ENCODE results near the gene LGI4.

Gene LGI4

GRCh38 chr19:35134601-35135242 is at the start of gene LGI4:
TSS of gene LGI4 (minus strand) at chr19:35135059. CDS start at chr19:35134680, 379 bp downstream.
- DNase-seq: no peak

DNA sequence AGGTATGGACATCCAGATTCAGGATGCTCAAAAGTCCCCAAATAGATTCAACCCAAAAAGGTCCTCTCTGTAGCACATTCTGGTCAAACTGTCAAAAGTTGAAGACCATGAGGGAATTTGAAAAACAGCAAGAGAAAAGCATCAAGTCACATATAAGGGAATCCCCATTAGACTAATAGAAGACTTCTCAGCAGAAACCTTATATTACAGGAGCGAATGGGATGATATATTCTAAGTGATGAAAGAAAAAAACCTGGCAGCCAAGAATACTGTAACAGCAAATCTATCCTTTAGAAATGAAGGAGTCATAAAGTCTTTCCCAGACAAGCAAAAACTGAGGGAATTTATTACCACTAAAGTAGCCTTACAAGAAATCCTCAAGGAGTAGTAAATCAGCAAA is 49.4 kb upstream of the LGI4 start:
- DNase-seq: no peak

DNA sequence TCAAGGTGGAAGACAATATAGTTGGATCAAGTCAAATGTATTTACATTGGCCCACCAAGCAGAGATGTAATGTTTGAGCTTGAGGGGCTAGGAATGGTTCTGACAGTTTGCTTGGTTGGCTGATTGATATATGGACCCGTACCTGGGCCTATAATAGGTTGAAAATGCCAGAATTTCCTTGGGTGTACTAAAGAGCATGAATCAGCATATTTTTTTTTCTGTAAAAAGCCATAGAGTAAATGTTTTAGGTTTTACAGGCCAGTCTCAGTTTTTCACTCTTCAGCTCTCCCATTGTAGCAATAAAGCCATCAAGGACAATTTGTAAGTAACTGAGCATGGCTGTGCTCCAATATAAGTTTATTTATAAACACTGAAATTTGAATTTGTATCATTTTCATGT is 46.5 kb upstream of the LGI4 start:
- DNase-seq: no peak

DNA sequence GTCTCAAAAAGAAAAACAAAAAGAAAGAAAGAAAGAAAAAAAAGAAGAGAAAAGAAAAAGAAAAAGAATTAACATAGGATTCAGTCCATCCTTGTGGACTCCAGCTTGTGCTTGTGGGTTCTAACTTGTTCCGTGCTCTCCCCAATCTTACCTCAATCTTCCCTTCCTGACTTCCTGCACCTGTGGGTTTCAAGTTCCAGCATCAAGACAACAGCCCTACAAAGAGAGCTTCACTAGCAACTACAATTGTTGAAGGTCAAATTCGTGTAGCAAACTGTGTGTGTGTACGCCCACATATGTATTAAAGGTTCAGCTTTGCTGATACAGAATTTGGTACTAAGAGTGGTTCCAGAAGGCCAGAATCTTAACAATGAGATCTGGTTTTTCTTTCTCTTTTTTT is 45.0 kb upstream of the LGI4 start:
- DNase-seq: no peak

DNA sequence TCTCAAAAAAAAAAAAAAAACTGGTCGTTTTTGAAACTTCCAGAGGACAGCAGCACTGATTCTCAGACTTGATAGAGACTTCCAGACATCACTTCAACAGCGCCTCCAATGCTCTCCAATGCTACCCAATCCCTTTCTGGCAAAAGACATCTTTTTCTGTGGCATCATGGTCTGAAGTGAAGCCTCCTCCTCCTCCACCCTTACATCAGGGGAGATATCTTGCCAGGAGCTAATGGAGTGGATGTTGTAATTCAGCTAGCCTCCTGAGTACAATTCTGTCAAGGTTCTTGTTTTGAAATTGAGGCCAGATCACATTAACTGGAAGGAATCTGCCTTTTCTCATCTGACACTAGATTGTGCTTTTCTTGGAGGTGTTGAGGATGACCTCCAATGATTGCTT is 43.8 kb upstream of the LGI4 start:
- no peak for DNase-seq

- DNase-seq: no peak
Observed at GRCh38 chr19:35177377-35178274, 42.8 kb upstream of the LGI4 start.

DNA sequence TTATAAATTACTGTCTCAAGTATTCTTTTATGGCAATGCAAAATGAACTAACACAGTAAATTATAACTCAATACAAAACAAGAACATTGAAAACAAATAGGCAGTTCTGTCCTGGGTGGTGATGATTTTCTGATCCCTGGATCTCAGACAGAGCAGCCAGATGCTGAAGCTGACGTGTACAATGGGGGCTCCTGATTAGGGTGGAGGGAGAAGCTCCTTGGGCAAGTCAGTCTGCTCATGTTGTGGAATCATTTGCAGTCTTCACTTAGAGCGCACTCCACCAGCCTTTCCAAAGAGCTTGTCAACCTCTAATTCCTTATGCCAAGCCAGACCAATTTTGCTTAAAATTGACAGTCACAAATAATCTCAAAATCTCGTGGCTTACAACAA is 41.3 kb upstream of the LGI4 start:
- no peak for DNase-seq

DNA sequence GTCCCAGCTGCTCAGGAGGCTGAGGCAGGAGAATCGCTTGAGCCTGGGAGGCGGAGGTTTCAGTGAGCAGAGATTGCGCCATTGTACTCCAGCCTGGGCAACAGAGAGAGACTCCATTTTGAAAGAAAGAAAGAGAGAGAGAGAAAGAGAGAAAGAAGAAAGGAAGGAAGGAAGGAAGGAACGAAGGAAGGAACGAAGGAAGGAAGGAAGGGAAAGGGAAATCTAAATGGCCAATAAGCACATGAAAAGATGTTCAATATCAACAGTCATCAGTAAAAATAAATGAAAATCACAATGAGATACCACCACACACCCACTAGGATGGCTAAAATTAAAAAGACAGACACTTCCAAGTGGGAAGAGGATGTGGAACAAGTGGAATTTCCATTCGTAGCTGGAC is 39.4 kb upstream of the LGI4 start:
- DNase-seq: no peak

GRCh38 chr19:35171730-35172129 is 36.9 kb upstream of the LGI4 start:
- no peak for DNase-seq

DNA sequence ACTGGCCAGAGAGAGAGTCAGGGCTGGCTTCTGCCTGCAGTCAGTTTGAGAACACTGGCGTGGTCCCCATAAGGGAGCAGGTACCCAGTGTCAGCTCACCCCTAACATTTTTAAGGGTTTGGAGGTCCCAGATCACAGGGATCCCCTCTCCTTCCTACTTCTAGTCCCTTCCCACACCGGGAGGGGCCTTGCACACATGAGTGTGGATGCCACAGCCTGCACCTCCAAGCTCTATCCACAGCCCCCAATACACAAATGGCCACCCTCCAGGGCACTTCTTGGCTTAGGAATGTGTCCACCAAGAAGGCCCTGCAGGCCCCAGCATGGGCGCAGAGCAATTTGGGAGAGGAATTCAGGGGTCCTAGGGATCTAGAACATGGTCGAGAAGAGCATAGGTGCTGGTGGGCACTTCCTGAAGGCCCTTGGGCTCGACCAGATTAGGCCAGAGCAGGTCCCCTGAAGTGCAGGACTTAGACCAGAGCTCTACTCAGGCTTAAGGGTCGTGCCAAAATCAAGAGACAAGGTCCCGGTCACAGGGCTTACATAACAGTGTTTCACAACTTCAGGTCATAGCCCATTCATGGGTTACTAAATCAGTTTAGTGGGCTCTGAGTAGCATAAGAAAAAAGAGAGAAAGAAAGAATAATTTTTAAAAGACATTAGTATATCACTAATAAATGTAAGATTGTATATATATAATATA is 35.7 kb upstream of the LGI4 start:
- DNase-seq: no peak

DNA sequence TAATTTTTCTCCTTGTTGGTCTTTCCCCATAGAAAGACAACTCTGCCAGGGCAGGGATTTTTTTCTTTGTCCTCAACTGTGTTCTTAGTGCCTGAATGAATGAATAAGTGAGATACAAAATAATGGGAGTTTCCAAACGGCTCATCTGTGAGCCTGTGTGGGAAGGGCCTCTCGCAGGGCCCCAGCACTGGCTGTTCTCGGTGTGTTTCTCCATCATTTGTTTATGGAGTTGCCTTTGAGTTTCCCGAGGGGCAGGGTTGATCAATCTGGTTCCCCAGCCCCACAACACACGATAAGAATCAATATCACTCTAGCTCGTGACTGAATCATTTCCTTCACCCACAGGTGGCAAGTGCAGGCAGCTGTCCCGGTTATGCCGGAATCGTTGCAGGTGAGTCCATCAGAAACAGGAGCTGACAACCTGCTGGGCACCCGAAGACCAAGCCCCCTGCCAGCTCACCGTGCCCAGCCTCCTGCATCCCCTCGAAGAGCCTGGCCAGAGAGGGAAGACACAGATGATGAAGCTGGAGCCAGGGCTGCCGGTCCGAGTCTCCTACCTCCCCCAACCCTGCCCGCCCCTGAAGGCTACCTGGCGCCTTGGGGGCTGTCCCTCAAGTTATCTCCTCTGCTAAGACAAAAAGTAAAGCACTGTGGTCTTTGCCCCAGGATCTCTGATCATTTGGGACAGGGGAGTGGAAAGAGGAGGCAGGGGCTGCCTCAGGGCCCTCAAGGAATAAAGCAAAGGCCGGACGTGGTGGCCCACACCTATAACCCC is 34.5 kb upstream of the LGI4 start:
- no peak for DNase-seq

GRCh38 chr19:35168196-35168595 is 33.3 kb upstream of the LGI4 start:
- no peak for DNase-seq

DNA sequence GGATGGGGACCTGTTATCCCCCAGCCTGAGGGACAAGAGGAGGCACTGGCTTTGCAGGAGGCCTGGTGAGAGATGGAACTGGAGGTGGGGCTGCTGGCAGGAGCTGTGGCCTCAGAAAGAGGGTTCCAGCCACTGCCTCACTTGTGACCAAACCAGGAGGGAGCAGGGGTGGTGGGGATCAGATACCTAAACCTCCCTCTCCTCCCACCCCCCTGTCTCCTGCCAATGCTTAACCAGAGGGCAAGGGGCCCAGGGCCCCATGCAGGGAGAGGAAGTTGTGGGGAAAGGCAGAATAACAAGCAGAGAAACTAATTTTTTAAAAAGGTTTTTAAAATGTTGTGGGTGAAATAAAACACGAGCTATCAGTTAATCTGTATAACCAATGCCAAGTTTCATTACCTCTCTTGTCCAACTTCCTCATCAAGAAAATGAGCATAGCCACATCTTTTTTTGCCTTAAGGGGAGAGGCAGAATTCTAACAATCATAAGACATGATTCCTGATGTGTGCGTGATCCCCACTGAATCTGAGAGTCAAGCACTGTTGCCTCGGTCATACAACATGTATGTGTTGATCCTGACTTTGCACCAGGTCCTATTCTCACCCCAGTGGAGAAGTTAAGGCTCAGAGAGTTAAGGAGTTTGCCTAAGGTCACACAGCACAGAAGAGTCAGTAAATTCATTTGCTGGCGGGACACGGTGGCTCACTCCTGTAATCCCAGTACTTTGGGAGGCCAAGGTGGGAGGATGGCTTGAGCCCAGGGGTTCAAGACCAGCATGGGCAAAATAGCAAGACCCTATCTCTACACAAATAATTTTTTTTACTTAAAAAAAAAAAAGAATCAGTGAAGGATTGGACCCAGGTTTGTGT is 32.6 kb upstream of the LGI4 start:
- no peak for DNase-seq

GRCh38 chr19:35166100-35167063 is 31.5 kb upstream of the LGI4 start:
- DNase-seq: no peak

GRCh38 chr19:35165200-35166058 is 30.6 kb upstream of the LGI4 start:
- no peak for DNase-seq

DNA sequence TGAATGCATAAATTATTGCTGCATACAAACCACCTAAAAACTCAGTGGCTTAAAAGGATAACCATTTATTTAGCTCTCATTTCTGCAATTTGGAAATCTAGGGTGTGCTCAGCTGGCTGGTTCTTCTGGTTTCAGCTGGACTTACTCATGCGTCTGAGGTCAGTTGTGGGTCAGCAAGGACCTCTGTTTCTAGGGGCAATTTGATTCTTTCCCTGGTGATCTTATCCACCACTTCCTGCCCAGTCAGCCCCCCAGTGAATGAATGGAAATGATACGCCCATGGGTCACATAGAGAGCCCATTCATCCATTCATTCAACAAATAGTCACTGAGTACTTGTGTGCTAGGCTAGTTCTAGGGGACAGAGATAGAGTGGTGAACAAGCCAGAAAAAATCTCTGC is 29.6 kb upstream of the LGI4 start:
- DNase-seq: no peak

DNA sequence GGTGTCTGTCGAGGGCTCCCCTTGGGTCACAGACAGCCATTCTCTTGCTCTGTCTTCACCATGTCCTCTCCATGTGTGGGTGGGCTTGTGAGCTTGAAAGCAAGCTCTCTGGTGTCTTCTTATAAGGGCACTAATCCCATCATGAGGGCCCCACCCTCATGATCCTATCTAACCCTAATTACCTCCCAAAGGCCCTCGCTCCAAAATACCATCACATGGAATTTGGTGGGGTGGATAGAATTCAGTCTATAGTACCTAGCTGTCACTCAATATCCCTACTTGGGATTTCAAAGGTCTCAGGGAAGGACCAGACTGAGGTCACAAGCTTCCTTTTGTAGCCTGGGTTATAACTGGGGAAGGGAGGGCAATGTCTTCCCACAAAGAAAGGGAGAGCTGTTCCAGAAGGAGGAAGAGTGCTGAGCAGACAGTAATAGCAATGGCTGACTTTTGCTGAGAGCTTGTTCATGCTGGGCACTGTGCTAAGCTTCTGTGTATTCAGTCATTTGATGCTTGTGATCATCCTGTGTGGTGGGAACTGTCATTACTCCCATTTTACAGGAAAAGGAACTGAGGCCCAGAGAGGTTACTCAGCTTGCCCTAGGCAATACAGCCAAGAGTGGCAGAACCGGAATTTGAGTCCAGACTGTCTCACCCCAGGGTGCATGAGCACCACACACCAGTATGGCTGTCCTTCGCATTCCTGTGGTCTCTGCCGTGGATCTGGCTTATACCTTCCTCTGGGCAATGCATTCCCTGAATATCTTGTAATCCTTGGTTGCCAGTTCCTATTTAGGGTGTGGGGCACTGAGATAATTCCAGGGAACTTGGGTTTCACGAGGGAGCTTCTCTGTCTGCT is 27.8 kb upstream of the LGI4 start:
- DNase-seq: no peak

GRCh38 chr19:35161434-35161743 is 26.5 kb upstream of the LGI4 start:
- DNase-seq: no peak
